SK-N-SH (cell line): Measurements from ENCODE around the gene PHOSPHO1.

ENCODE experiments used
- CHD2 ChIP-seq: fragments of 150-350 bp; IDR thresholded peaks from 2 replicates; pipeline ENCODE4 v1.6.1; 2018; ENCODE audit warnings: low read length; ENCODE audit not compliant: partially characterized antibody
- CTCF ChIP-seq: fragments of 200-600 bp; sonication (generic); IDR thresholded peaks from 2 replicates; pipeline ENCODE4 v1.6.1; 2017; ENCODE audit warnings: antibody characterized with exemption, mild to moderate bottlenecking, moderate library complexity
- TF ChIP-seq, protein P1 (sequence below): IDR thresholded peaks from 2 replicates; pipeline ENCODE4 v1.6.1; 2012; ENCODE audit warnings: mild to moderate bottlenecking, low read depth, low read length, moderate library complexity

GRCh38 chr17:49249292-49249794, 18.8 kb upstream of the PHOSPHO1 start:
- TF ChIP-seq CTCF (no peak), CHD2 (no peak)
- TF ChIP-seq, protein P1, sequence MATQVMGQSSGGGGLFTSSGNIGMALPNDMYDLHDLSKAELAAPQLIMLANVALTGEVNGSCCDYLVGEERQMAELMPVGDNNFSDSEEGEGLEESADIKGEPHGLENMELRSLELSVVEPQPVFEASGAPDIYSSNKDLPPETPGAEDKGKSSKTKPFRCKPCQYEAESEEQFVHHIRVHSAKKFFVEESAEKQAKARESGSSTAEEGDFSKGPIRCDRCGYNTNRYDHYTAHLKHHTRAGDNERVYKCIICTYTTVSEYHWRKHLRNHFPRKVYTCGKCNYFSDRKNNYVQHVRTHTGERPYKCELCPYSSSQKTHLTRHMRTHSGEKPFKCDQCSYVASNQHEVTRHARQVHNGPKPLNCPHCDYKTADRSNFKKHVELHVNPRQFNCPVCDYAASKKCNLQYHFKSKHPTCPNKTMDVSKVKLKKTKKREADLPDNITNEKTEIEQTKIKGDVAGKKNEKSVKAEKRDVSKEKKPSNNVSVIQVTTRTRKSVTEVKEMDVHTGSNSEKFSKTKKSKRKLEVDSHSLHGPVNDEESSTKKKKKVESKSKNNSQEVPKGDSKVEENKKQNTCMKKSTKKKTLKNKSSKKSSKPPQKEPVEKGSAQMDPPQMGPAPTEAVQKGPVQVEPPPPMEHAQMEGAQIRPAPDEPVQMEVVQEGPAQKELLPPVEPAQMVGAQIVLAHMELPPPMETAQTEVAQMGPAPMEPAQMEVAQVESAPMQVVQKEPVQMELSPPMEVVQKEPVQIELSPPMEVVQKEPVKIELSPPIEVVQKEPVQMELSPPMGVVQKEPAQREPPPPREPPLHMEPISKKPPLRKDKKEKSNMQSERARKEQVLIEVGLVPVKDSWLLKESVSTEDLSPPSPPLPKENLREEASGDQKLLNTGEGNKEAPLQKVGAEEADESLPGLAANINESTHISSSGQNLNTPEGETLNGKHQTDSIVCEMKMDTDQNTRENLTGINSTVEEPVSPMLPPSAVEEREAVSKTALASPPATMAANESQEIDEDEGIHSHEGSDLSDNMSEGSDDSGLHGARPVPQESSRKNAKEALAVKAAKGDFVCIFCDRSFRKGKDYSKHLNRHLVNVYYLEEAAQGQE, result no peak
